ENCODE data around the gene TMEM161A. TPM values are rescaled to one million over a fixed set of nuclear protein-coding genes. Genes with fewer than 3 reads are reported as not detected.

Gene TMEM161A
- total and polyA plus RNA-seq, 9 of the 15 experiments (the other 6 are each of a cell fraction or from before 2014, with no cell fraction given), result 0.63 to 92.3 (median 38.9) TPM

GRCh38 chr19:19179548-19180441, 41.5 kb upstream of the TMEM161A start (continued):
- no peak for TF ChIP-seq MBD1 (CRISPR knock-in tag; IDR thresholded peaks at IDR 0.05)
- peak; percentile 46 for TF ChIP-seq ZFP36 (IDR thresholded peaks at IDR 0.05; ENCODE audit: low read depth, low read length, partially characterized antibody)
- peak; percentile 49; the same call in 1 of the 2 replicates for TF ChIP-seq NFIC (IDR thresholded peaks at IDR 0.05)
- peak; percentile 27; the same call in 1 of the 2 replicates for TF ChIP-seq POLR2G (IDR thresholded peaks at IDR 0.05; ENCODE audit: low read depth, low read length)
- TF ChIP-seq TFAP4 (CRISPR knock-in tag; IDR thresholded peaks at IDR 0.05; ENCODE audit: borderline replicate concordance), result peak; percentile 58; the same call in 1 of the 2 replicates
- TF ChIP-seq USF1 (CRISPR knock-in tag; IDR thresholded peaks at IDR 0.05), result peak; percentile 93
- TF ChIP-seq L3MBTL2 (IDR thresholded peaks at IDR 0.05), result peak; percentile 46
- TF ChIP-seq, protein P1, sequence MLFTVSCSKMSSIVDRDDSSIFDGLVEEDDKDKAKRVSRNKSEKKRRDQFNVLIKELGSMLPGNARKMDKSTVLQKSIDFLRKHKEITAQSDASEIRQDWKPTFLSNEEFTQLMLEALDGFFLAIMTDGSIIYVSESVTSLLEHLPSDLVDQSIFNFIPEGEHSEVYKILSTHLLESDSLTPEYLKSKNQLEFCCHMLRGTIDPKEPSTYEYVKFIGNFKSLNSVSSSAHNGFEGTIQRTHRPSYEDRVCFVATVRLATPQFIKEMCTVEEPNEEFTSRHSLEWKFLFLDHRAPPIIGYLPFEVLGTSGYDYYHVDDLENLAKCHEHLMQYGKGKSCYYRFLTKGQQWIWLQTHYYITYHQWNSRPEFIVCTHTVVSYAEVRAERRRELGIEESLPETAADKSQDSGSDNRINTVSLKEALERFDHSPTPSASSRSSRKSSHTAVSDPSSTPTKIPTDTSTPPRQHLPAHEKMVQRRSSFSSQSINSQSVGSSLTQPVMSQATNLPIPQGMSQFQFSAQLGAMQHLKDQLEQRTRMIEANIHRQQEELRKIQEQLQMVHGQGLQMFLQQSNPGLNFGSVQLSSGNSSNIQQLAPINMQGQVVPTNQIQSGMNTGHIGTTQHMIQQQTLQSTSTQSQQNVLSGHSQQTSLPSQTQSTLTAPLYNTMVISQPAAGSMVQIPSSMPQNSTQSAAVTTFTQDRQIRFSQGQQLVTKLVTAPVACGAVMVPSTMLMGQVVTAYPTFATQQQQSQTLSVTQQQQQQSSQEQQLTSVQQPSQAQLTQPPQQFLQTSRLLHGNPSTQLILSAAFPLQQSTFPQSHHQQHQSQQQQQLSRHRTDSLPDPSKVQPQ (CRISPR knock-in tag; IDR thresholded peaks at IDR 0.05; ENCODE audit: borderline replicate concordance), result no peak
- TF ChIP-seq CHD2 (IDR thresholded peaks at IDR 0.05; ENCODE audit: low read depth, low read length), result no peak
- peak; percentile 12; the same call in 1 of the 2 replicates for TF ChIP-seq MYNN (IDR thresholded peaks at IDR 0.05)
- TF ChIP-seq MYNN (CRISPR knock-in tag; IDR thresholded peaks at IDR 0.05), result no peak
- peak; percentile 60 for TF ChIP-seq CBFA2T3 (IDR thresholded peaks at IDR 0.05)
- TF ChIP-seq ZFPM2 (CRISPR knock-in tag; IDR thresholded peaks at IDR 0.05), result no peak
- TF ChIP-seq BCOR (IDR thresholded peaks at IDR 0.05), result peak; percentile 85; the same call in 1 of the 2 replicates
- peak; percentile 80 for TF ChIP-seq BHLHE40 (IDR thresholded peaks at IDR 0.05; ENCODE audit: low read length)
- TF ChIP-seq MYC (IDR thresholded peaks at IDR 0.05; ENCODE audit: low read depth, low read length), result 0 out of 2 replicates have a peak, but pooled peaks have one; percentile 21
- no peak for TF ChIP-seq MYC (CRISPR knock-in tag; IDR thresholded peaks at IDR 0.05; ENCODE audit: borderline replicate concordance, low read depth)
- peak; percentile 81 for TF ChIP-seq MAX (CRISPR knock-in tag; IDR thresholded peaks at IDR 0.05)
- TF ChIP-seq CBFA2T2 (conservative IDR thresholded peaks at IDR 0.05), result peak; percentile 55
- no peak for TF ChIP-seq NRF1 (conservative IDR thresholded peaks at IDR 0.05 in 1 of 2, IDR thresholded peaks at IDR 0.05 in 1 of 2)
- no peak for TF ChIP-seq ARID2 (IDR thresholded peaks at IDR 0.05)
- TF ChIP-seq RAD51 (IDR thresholded peaks at IDR 0.05; ENCODE audit: borderline replicate concordance, low read depth), result peak; percentile 80
- peak; percentile 58; the same call in 1 of the 2 replicates for TF ChIP-seq ZBTB1 (CRISPR knock-in tag; IDR thresholded peaks at IDR 0.05; ENCODE audit: borderline replicate concordance, low read depth)
